ENCODE results near the gene CSAD. TPM values are rescaled to one million over a fixed set of nuclear protein-coding genes. Genes with fewer than 3 reads are reported as not detected.

CSAD gene
- total and polyA plus RNA-seq, 4 donors, result 21.7 to 48.8 (median 33.3) TPM

GRCh38 chr12:53198486-53199110 is 17.9 kb upstream of the CSAD start:
- no peak for ATAC-seq (ENCODE audit: insufficient read depth, low FRiP score)
- DNase-seq, result no peak
- no peaks in the 10 kb centered on the region for H3K36me3 ChIP-seq (ENCODE audit: control insufficient read depth in 4 of 4, insufficient read depth in 4 of 4, low read length in 4 of 4)
- peaks cover 0 to 11% (median 0%) of the 10 kb centered on the region in 5 donors for H3K4me1 ChIP-seq (ENCODE audit: control insufficient read depth in 5 of 5, insufficient read depth in 5 of 5, low read length in 5 of 5)
- H3K27ac ChIP-seq (ENCODE audit: low read depth in 1 of 2, low read length in 1 of 2), result no peak overlapping the region
- H3K27me3 ChIP-seq (ENCODE audit: control insufficient read depth in 3 of 3, insufficient read depth in 3 of 3, low read length in 2 of 3), result no peaks in the 10 kb centered on the region
- 48 to 72% methylated on average over 5 of the region's 5 CpGs for WGBS, 2 donors
- TF ChIP-seq, protein P1, sequence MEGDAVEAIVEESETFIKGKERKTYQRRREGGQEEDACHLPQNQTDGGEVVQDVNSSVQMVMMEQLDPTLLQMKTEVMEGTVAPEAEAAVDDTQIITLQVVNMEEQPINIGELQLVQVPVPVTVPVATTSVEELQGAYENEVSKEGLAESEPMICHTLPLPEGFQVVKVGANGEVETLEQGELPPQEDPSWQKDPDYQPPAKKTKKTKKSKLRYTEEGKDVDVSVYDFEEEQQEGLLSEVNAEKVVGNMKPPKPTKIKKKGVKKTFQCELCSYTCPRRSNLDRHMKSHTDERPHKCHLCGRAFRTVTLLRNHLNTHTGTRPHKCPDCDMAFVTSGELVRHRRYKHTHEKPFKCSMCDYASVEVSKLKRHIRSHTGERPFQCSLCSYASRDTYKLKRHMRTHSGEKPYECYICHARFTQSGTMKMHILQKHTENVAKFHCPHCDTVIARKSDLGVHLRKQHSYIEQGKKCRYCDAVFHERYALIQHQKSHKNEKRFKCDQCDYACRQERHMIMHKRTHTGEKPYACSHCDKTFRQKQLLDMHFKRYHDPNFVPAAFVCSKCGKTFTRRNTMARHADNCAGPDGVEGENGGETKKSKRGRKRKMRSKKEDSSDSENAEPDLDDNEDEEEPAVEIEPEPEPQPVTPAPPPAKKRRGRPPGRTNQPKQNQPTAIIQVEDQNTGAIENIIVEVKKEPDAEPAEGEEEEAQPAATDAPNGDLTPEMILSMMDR (IDR thresholded peaks at IDR 0.05; ENCODE audit: control extremely low read depth, extremely low read depth), result no peak
- H3K4me3 ChIP-seq, result no peak overlapping the region
- H3K9me3 ChIP-seq (ENCODE audit: control insufficient read depth in 4 of 4, insufficient read depth in 3 of 4, low read length in 3 of 4), result no peaks in the 10 kb centered on the region
- H3K9ac ChIP-seq (ENCODE audit: insufficient read depth in 1 of 2, low read length in 2 of 2), result no peak overlapping the region

GRCh38 chr12:53197011-53197640 is 16.4 kb upstream of the CSAD start:
- ATAC-seq (ENCODE audit: insufficient read depth, low FRiP score), result no peak
- Histone ChIP-seq H3K4me1 (ENCODE audit: control insufficient read depth in 5 of 5, insufficient read depth in 5 of 5, low read length in 5 of 5) (peaks cover 0 to 11% (median 0%) of the 10 kb centered on the region in 5 donors), H3K27ac (ENCODE audit: low read depth in 1 of 2, low read length in 1 of 2) (no peak overlapping the region)

GRCh38 chr12:53196486-53196885 is 15.8 kb upstream of the CSAD start:
- Histone ChIP-seq H3K27me3 (ENCODE audit: control insufficient read depth in 3 of 3, insufficient read depth in 3 of 3, low read length in 2 of 3) (no peaks in the 10 kb centered on the region), H3K9me3 (ENCODE audit: control insufficient read depth in 4 of 4, insufficient read depth in 3 of 4, low read length in 3 of 4) (no peaks in the 10 kb centered on the region), H3K9ac (ENCODE audit: insufficient read depth in 1 of 2, low read length in 2 of 2) (no peak overlapping the region), H3K27ac (ENCODE audit: low read depth in 1 of 2, low read length in 1 of 2) (no peak overlapping the region), H3K36me3 (ENCODE audit: control insufficient read depth in 4 of 4, insufficient read depth in 4 of 4, low read length in 4 of 4) (peaks cover 0 to 10% (median 2%) of the 10 kb centered on the region in 4 donors), H3K4me3 (no peak overlapping the region), H3K4me1 (ENCODE audit: control insufficient read depth in 5 of 5, insufficient read depth in 5 of 5, low read length in 5 of 5) (peaks cover 0 to 11% (median 0%) of the 10 kb centered on the region in 5 donors)
- no peak for DNase-seq
- TF ChIP-seq, protein P1 (IDR thresholded peaks at IDR 0.05; ENCODE audit: control extremely low read depth, extremely low read depth), result no peak
- no peak for ATAC-seq (ENCODE audit: insufficient read depth, low FRiP score)
- WGBS, 2 donors, result 77 to 88% methylated on average over 14 of the region's 14 CpGs

More at GRCh38 chr12:53197011-53197640, 16.4 kb upstream of the CSAD start:
- 70 to 79% methylated on average over 19 of the region's 19 CpGs for WGBS, 2 donors
- no peak for DNase-seq
- Histone ChIP-seq H3K27me3 (ENCODE audit: control insufficient read depth in 3 of 3, insufficient read depth in 3 of 3, low read length in 2 of 3) (no peaks in the 10 kb centered on the region), H3K9me3 (ENCODE audit: control insufficient read depth in 4 of 4, insufficient read depth in 3 of 4, low read length in 3 of 4) (no peaks in the 10 kb centered on the region), H3K36me3 (ENCODE audit: control insufficient read depth in 4 of 4, insufficient read depth in 4 of 4, low read length in 4 of 4) (peaks cover 0 to 4% (median 1%) of the 10 kb centered on the region in 4 donors), H3K4me3 (no peak overlapping the region), H3K9ac (ENCODE audit: insufficient read depth in 1 of 2, low read length in 2 of 2) (no peak overlapping the region)
- TF ChIP-seq, protein P1 (IDR thresholded peaks at IDR 0.05; ENCODE audit: control extremely low read depth, extremely low read depth), result no peak

Data from lung (tissue), 12 donors.